ENCODE data around the gene RGS19.

The RGS19 gene

GRCh38 chr20:64037199-64037497 lies 42.2 kb downstream of the RGS19 start:
- TF ChIP-seq CEBPB (IDR thresholded peaks at IDR 0.05) (no peak), CREB1 (IDR thresholded peaks at IDR 0.05; ENCODE audit: low read depth) (no peak), EGR1 (IDR thresholded peaks at IDR 0.05) (no peak), NFIC (IDR thresholded peaks at IDR 0.05) (no peak), TAF1 (IDR thresholded peaks at IDR 0.05; ENCODE audit: low read depth) (no peak), RAD21 (IDR thresholded peaks at IDR 0.05; ENCODE audit: low read depth) (no peak), USF1 (IDR thresholded peaks at IDR 0.05) (no peak), YY1 (IDR thresholded peaks at IDR 0.05; ENCODE audit: low read depth) (no peak), MAX (IDR thresholded peaks at IDR 0.05) (no peak), FOXM1 (IDR thresholded peaks at IDR 0.05; ENCODE audit: borderline replicate concordance, low read depth) (no peak)

GRCh38 chr20:64036346-64037198 lies 42.7 kb downstream of the RGS19 start:
- no peak for TF ChIP-seq TCF12 (IDR thresholded peaks at IDR 0.05; ENCODE audit: low read depth)
- TF ChIP-seq EGR1 (IDR thresholded peaks at IDR 0.05) = no peak
- no peak for TF ChIP-seq MAX (IDR thresholded peaks at IDR 0.05)
- TF ChIP-seq TEAD4 (IDR thresholded peaks at IDR 0.05) = no peak
- no peak for TF ChIP-seq NFIC (IDR thresholded peaks at IDR 0.05)
- no peak for TF ChIP-seq EP300 (IDR thresholded peaks at IDR 0.05; ENCODE audit: borderline replicate concordance)
- no peak for TF ChIP-seq CREB1 (IDR thresholded peaks at IDR 0.05; ENCODE audit: low read depth)
- TF ChIP-seq FOXM1 (IDR thresholded peaks at IDR 0.05; ENCODE audit: borderline replicate concordance, low read depth) = no peak
- TF ChIP-seq REST (IDR thresholded peaks at IDR 0.05; ENCODE audit: low read depth) = no peak
- TF ChIP-seq USF1 (IDR thresholded peaks at IDR 0.05) = no peak

GRCh38 chr20:64035933-64036345 lies 43.4 kb downstream of the RGS19 start, which contains the start of gene C20orf204:
C20orf204 (plus strand) TSS chr20:64036182; CDS start chr20:64036324, 142 bp downstream.
- TF ChIP-seq ZBTB7A (IDR thresholded peaks at IDR 0.05; ENCODE audit: low read depth) = no peak
- TF ChIP-seq REST (IDR thresholded peaks at IDR 0.05; ENCODE audit: low read depth) = no peak
- no peak for TF ChIP-seq USF1 (IDR thresholded peaks at IDR 0.05)
- no peak for TF ChIP-seq EP300 (IDR thresholded peaks at IDR 0.05; ENCODE audit: borderline replicate concordance)
- no peak for TF ChIP-seq CREB1 (IDR thresholded peaks at IDR 0.05; ENCODE audit: low read depth)
- TF ChIP-seq TCF12 (IDR thresholded peaks at IDR 0.05; ENCODE audit: low read depth) = no peak
- TF ChIP-seq EGR1 (IDR thresholded peaks at IDR 0.05) = no peak
- no peak for TF ChIP-seq FOXM1 (IDR thresholded peaks at IDR 0.05; ENCODE audit: borderline replicate concordance, low read depth)
- TF ChIP-seq NFIC (IDR thresholded peaks at IDR 0.05) = no peak
- no peak for TF ChIP-seq CEBPB (IDR thresholded peaks at IDR 0.05)
- TF ChIP-seq MAX (IDR thresholded peaks at IDR 0.05) = no peak
- no peak for TF ChIP-seq YY1 (IDR thresholded peaks at IDR 0.05; ENCODE audit: low read depth)
- no peak for TF ChIP-seq TEAD4 (IDR thresholded peaks at IDR 0.05)
- no peak for TF ChIP-seq RAD21 (IDR thresholded peaks at IDR 0.05; ENCODE audit: low read depth)
- TF ChIP-seq TAF1 (IDR thresholded peaks at IDR 0.05; ENCODE audit: low read depth) = no peak

GRCh38 chr20:64035066-64035932 lies 44.0 kb downstream of the RGS19 start:
- TF ChIP-seq YY1 (IDR thresholded peaks at IDR 0.05; ENCODE audit: low read depth) = no peak
